T-cell (primary cell): Measurements from ENCODE around the gene RXFP3. TPM values are rescaled to one million over a fixed set of nuclear protein-coding genes. Genes with fewer than 3 reads are reported as not detected.
"Not testable (repeated sequence)": the region's sequence is repeated elsewhere in the genome, so short reads cannot be mapped to it uniquely, and the experiment has no call there.

Experiments
- ATAC-seq, 4 experiments: fragments of 200-7000 bp in 3 of 4; fragments of 150-1000 bp in 1 of 4; cut with Tn5 transposase; replicated peaks in 1 of 4; 1 replicate in 3 of 4; 2 replicates in 1 of 4; pipeline ENCODE4 v1.10.0; 2021; ENCODE audit warnings: moderate library complexity in 3 of 4, mild to moderate bottlenecking in 2 of 4, moderate number of reproducible peaks in 1 of 4
- CTCF ChIA-PET, 2 donors: fragments of 300-600 bp; sonication (Branson Sonifier 250); formaldehyde crosslinking; loops; one replicate each; lab custom pipeline; 2022; ENCODE audit warnings: antibody characterized with exemption in 2 of 2; lab: Charles Lee
- POLR2A ChIA-PET, 2 donors: fragments of 300-600 bp; sonication (Branson Sonifier 250); formaldehyde crosslinking; loops; one replicate each; lab custom pipeline; 2022; ENCODE audit warnings: antibody characterized with exemption in 2 of 2; lab: Charles Lee
- DNase-seq, 35 experiments: peaks; one replicate each; pipeline versions ENCODE4 v3.0.0 to v3.0.0-alpha.2; 2013 to 2023
- H3K27ac ChIP-seq: one replicate; pipeline ENCODE4 v1.5.1; 2013; ENCODE audit warnings: low read length
- H3K27me3 ChIP-seq, 2 experiments: replicated peaks in 1 of 2; 1 replicate in 1 of 2; 2 replicates in 1 of 2; pipeline versions ENCODE4 v1.6.1 to v1.7.0; 2013; ENCODE audit warnings: low read length in 1 of 2, mixed read lengths in 1 of 2; ENCODE audit not compliant: control insufficient read depth in 2 of 2, insufficient read depth in 2 of 2; ENCODE audit errors: extremely low read depth in 1 of 2
- H3K36me3 ChIP-seq, 2 donors: 1 replicate in 1 of 2; 2 replicates in 1 of 2; pipeline versions ENCODE4 v1.6.1 to v1.7.0; 2013; ENCODE audit warnings: low read length in 1 of 2; ENCODE audit not compliant: control insufficient read depth in 2 of 2, insufficient read depth in 1 of 2; ENCODE audit errors: extremely low read depth in 1 of 2
- H3K4me1 ChIP-seq, 2 experiments: 1 replicate in 1 of 2; 2 replicates in 1 of 2; pipeline versions ENCODE4 v1.6.1 to v1.7.0; 2013; ENCODE audit warnings: low read length in 2 of 2, mixed read lengths in 1 of 2; ENCODE audit not compliant: insufficient read depth in 2 of 2, control insufficient read depth in 1 of 2; ENCODE audit errors: extremely low read depth in 1 of 2
- H3K4me3 ChIP-seq, 2 donors: 1 replicate in 1 of 2; 2 replicates in 1 of 2; pipeline versions ENCODE4 v1.5.1 to v1.7.0; 2013; ENCODE audit warnings: mild to moderate bottlenecking in 2 of 2, low read length in 1 of 2, moderate library complexity in 1 of 2; ENCODE audit not compliant: control insufficient read depth in 1 of 2; ENCODE audit errors: extremely low read depth in 1 of 2
- H3K9me3 ChIP-seq: 2 replicates; pipeline ENCODE4 v1.7.0; 2013
- H3K27ac Mint-ChIP-seq, 2 donors: one replicate each; pipeline ENCODE4 v1.8.0; 2020 to 2021; ENCODE audit warnings: mild to moderate bottlenecking in 2 of 2, mixed read lengths in 2 of 2
- H3K27me3 Mint-ChIP-seq, 2 donors: one replicate each; pipeline ENCODE4 v1.8.0; 2021 to 2022; ENCODE audit warnings: mixed read lengths in 2 of 2
- H3K36me3 Mint-ChIP-seq: one replicate; pipeline ENCODE4 v1.8.0; 2021; ENCODE audit warnings: mixed read lengths
- H3K4me1 Mint-ChIP-seq, 3 donors: one replicate each; pipeline ENCODE4 v1.8.0; 2020 to 2022; ENCODE audit warnings: mixed read lengths in 3 of 3, mild to moderate bottlenecking in 1 of 3
- H3K4me3 Mint-ChIP-seq, 3 donors: one replicate each; pipeline ENCODE4 v1.8.0; 2020 to 2022; ENCODE audit warnings: mild to moderate bottlenecking in 3 of 3, mixed read lengths in 3 of 3, moderate library complexity in 3 of 3
- H3K9me3 Mint-ChIP-seq, 3 donors: one replicate each; pipeline ENCODE4 v1.8.0; 2020 to 2022; ENCODE audit warnings: mixed read lengths in 3 of 3
- WGBS: methylation state at CpG from one replicate; pipeline ENCODE4 v1.1.5; 2013; ENCODE audit warnings: missing lambda C conversion rate; ENCODE audit not compliant: insufficient coverage; 5-methylcytosine and 5-hydroxymethylcytosine counted together
- total RNA-seq, 35 experiments: library from RNA in 6 of 35; stranded (reverse) in 6 of 35; fragments of 120-200 nt in 1 of 35; gene quantifications; one replicate each; pipeline versions ENCODE4 v1.2.1 to v1.2.4 and lab custom pipeline; 2013 to 2026

The RXFP3 gene
- total RNA-seq, 5 donors from 2014 or later (not counting 1 experiment from before 2014, with no cell fraction given) = not detected

- H3K36me3 ChIP-seq, H3K9me3 ChIP-seq, H3K36me3 Mint-ChIP-seq, DNase-seq, CTCF ChIA-PET, H3K27ac ChIP-seq, H3K4me1 ChIP-seq, H3K27me3 ChIP-seq, H3K4me1 Mint-ChIP-seq, H3K4me3 Mint-ChIP-seq, POLR2A ChIA-PET, ATAC-seq, H3K4me3 ChIP-seq, H3K27ac Mint-ChIP-seq: not testable (repeated sequence)
- 91% methylated on average over 4 of the region's 7 CpGs for WGBS
- H3K27me3 Mint-ChIP-seq = peaks cover 10 to 11% of the 10 kb centered on the region in 2 donors
- H3K9me3 Mint-ChIP-seq = peaks cover 17 to 54% (median 39%) of the 10 kb centered on the region in 3 donors
These were observed 29.9 kb upstream of the RXFP3 start for GRCh38 chr5:33906248-33906647.

GRCh38 chr5:33914844-33915243 lies 21.3 kb upstream of the RXFP3 start:
- H3K27ac Mint-ChIP-seq, H3K27me3 ChIP-seq, H3K4me1 ChIP-seq, H3K4me3 ChIP-seq, H3K4me3 Mint-ChIP-seq, H3K9me3 ChIP-seq, H3K36me3 Mint-ChIP-seq, POLR2A ChIA-PET, ATAC-seq, H3K36me3 ChIP-seq, DNase-seq, H3K27me3 Mint-ChIP-seq, CTCF ChIA-PET, H3K27ac ChIP-seq, H3K4me1 Mint-ChIP-seq: not testable (repeated sequence)
- peaks cover 26 to 40% (median 30%) of the 10 kb centered on the region in 3 donors for H3K9me3 Mint-ChIP-seq
- no CpG with 5 or more reads among the region's 3 CpGs for WGBS

DNA sequence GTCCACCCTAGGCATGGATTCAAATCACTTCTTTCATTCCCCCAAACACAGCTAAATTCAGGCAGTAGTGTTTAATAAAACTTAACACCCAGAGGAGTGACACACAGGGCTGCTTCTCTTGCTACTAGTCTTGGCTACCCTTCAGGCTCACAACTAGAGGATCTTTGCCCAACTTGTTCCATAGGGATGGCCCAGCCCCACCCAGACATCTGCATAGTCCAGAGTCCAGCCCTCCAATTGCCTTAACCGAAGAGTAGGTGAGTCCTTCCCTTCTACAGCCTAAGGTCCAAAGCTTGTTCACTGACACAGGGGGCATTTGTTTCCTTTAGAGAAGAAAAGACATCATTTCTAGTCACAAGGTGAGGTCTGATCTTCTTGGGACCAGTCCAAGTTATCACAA lies 15.2 kb upstream of the RXFP3 start:
- Mint-ChIP-seq H3K27ac (no peak overlapping the region), H3K36me3 (no peaks in the 10 kb centered on the region), H3K27me3 (peaks cover 19 to 29% of the 10 kb centered on the region in 2 donors), H3K9me3 (peaks cover 19 to 37% (median 23%) of the 10 kb centered on the region in 3 donors), H3K4me3 (no peak overlapping the region), H3K4me1 (no peaks in the 10 kb centered on the region)
- CTCF ChIA-PET = interaction anchor here in 1 of 2 donors (1.0 kb wide), 1 partner anchor 485 kb away, joined by 3 read pairs; no protein-coding TSS in a partner anchor
- Histone ChIP-seq H3K4me3 (no peak overlapping the region), H3K27ac (no peak overlapping the region), H3K27me3 (peaks cover 0 to 8% of the 10 kb centered on the region in 2 experiments), H3K4me1 (no peaks in the 10 kb centered on the region), H3K9me3 (no peaks in the 10 kb centered on the region), H3K36me3 (no peaks in the 10 kb centered on the region)
- no peak for ATAC-seq
- POLR2A ChIA-PET = no interaction called here
- DNase-seq = no peak
- no CpG with 5 or more reads among the region's 1 CpG for WGBS

GRCh38 chr5:33925278-33925677 lies 10.9 kb upstream of the RXFP3 start:
- ChIA-PET CTCF (interaction anchor here in 1 of 2 donors (0.5 to 1.3 kb wide), 4 partner anchors 9 to 456 kb away, joined by 3 to 7 read pairs (median 5); no protein-coding TSS in a partner anchor), POLR2A (no interaction called here)
- Histone ChIP-seq H3K27ac (no peak overlapping the region), H3K4me1 (no peaks in the 10 kb centered on the region), H3K27me3 (peaks cover 0 to 3% of the 10 kb centered on the region in 2 experiments), H3K4me3 (no peak overlapping the region), H3K9me3 (no peaks in the 10 kb centered on the region), H3K36me3 (no peaks in the 10 kb centered on the region)
- ATAC-seq (no peak), DNase-seq (no peak)
- peaks cover 15 to 27% of the 10 kb centered on the region in 2 donors for H3K27me3 Mint-ChIP-seq
- no peaks in the 10 kb centered on the region for H3K4me1 Mint-ChIP-seq
- H3K36me3 Mint-ChIP-seq = no peaks in the 10 kb centered on the region
- no peak overlapping the region for H3K27ac Mint-ChIP-seq
- no peak overlapping the region for H3K4me3 Mint-ChIP-seq
- peaks cover 0 to 4% (median 2%) of the 10 kb centered on the region in 3 donors for H3K9me3 Mint-ChIP-seq

DNA sequence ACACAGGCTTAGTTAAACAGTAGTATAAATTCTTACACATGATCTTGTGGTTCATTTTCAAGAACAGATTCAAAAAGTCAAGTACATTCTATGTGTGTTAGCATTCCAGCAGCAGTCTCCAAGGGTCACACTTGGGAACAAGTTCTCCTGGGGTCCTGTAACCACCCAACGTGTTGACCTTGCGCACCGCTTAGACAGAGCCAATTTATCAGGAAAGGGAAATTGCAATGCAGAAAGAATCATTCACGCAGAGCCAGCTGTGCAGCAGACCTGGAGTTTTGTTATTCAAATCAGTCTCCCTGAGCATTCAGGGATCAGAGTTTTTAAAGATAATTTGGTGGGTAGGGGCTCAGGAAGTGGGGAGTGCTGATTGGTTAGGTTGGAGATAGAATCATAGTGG lies 8.5 kb upstream of the RXFP3 start:
- 76% methylated on average over 4 of the region's 4 CpGs for WGBS
- CTCF ChIA-PET = no interaction called here
- no peak overlapping the region for H3K4me3 ChIP-seq

GRCh38 chr5:33928283-33928682 lies 7.9 kb upstream of the RXFP3 start:
- Histone ChIP-seq H3K4me3 (no peak overlapping the region), H3K9me3 (no peaks in the 10 kb centered on the region), H3K4me1 (no peaks in the 10 kb centered on the region), H3K27ac (no peak overlapping the region), H3K36me3 (no peaks in the 10 kb centered on the region), H3K27me3 (peaks cover 2 to 3% of the 10 kb centered on the region in 2 experiments)
- ATAC-seq (no peak), DNase-seq (no peak)
- H3K4me3 Mint-ChIP-seq = no peak overlapping the region
- CTCF ChIA-PET = no interaction called here
- no peak overlapping the region for H3K27ac Mint-ChIP-seq
- no CpG with 5 or more reads among the region's 2 CpGs for WGBS
- POLR2A ChIA-PET = no interaction called here
- no peaks in the 10 kb centered on the region for H3K36me3 Mint-ChIP-seq
- no peaks in the 10 kb centered on the region for H3K9me3 Mint-ChIP-seq
- H3K27me3 Mint-ChIP-seq = peaks cover 8 to 9% of the 10 kb centered on the region in 2 donors
- H3K4me1 Mint-ChIP-seq = no peaks in the 10 kb centered on the region

More for the DNA sequence above, 8.5 kb upstream of the RXFP3 start:
- H3K4me3 Mint-ChIP-seq = no peak overlapping the region
- no peaks in the 10 kb centered on the region for H3K4me1 Mint-ChIP-seq
- H3K36me3 ChIP-seq = no peaks in the 10 kb centered on the region
- H3K27ac Mint-ChIP-seq = no peak overlapping the region
- H3K36me3 Mint-ChIP-seq = no peaks in the 10 kb centered on the region
- peaks cover 0 to 3% of the 10 kb centered on the region in 2 experiments for H3K27me3 ChIP-seq
- H3K4me1 ChIP-seq = no peaks in the 10 kb centered on the region
- POLR2A ChIA-PET = no interaction called here
- H3K27me3 Mint-ChIP-seq = peaks cover 11 to 13% of the 10 kb centered on the region in 2 donors
- ATAC-seq (no peak), DNase-seq (no peak)
- H3K9me3 Mint-ChIP-seq = no peaks in the 10 kb centered on the region
- H3K9me3 ChIP-seq = no peaks in the 10 kb centered on the region
- H3K27ac ChIP-seq = no peak overlapping the region
